WI38 (cell line): ENCODE measurements around the gene CD38.

Source experiments
- H3K4me3 ChIP-seq: 2 replicates; pipeline ENCODE4 v1.5.1; 2011; ENCODE audit warnings: low read depth, mild to moderate bottlenecking, control low read depth, low read length
- TF ChIP-seq, protein P1 (sequence below): IDR thresholded peaks from 2 replicates; pipeline ENCODE4 v1.5.1; 2012; ENCODE audit warnings: low read depth, mild to moderate bottlenecking, control low read depth, low read length

CD38 gene

DNA sequence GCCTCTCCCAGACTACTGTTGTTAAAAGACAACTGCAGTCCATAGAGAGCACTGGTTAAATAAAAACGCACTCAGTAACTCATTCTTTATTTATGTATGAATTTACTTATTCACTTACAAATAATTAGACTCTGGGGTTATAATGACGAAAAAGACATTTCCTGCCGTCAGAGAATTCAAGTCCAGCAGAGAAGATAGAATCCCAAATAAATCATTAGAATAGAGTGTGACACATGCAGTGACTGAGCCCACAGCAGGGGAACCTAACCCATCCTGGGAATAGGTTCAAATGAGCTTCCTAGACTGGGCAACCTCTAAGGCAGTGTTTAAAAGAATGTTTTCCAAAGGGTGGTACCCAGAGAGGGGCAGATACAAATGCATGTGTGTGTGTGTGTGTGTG lies 106.5 kb downstream of the CD38 start:
- TF ChIP-seq, protein P1, sequence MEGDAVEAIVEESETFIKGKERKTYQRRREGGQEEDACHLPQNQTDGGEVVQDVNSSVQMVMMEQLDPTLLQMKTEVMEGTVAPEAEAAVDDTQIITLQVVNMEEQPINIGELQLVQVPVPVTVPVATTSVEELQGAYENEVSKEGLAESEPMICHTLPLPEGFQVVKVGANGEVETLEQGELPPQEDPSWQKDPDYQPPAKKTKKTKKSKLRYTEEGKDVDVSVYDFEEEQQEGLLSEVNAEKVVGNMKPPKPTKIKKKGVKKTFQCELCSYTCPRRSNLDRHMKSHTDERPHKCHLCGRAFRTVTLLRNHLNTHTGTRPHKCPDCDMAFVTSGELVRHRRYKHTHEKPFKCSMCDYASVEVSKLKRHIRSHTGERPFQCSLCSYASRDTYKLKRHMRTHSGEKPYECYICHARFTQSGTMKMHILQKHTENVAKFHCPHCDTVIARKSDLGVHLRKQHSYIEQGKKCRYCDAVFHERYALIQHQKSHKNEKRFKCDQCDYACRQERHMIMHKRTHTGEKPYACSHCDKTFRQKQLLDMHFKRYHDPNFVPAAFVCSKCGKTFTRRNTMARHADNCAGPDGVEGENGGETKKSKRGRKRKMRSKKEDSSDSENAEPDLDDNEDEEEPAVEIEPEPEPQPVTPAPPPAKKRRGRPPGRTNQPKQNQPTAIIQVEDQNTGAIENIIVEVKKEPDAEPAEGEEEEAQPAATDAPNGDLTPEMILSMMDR = no peak
- no peak overlapping the region for H3K4me3 ChIP-seq

DNA sequence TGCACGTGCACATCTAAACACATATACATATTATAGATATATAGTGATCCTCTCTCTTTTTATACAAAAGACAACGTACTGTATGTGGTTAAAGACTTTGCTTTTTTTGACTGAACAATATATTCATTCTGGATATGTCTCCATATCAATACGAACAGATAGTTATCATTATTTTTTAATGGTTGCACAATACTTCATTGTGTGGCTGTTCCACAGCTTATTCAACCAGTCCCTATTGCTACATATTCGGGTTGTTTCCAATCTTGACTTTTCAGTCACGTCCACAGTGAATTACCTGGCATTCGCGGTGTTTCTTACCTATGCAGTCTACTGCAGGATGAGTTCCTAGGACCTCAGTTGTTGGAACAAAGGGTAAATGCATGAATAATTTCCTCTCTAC lies 107.3 kb downstream of the CD38 start:
- no peak overlapping the region for H3K4me3 ChIP-seq
- TF ChIP-seq, protein P1 = no peak

DNA sequence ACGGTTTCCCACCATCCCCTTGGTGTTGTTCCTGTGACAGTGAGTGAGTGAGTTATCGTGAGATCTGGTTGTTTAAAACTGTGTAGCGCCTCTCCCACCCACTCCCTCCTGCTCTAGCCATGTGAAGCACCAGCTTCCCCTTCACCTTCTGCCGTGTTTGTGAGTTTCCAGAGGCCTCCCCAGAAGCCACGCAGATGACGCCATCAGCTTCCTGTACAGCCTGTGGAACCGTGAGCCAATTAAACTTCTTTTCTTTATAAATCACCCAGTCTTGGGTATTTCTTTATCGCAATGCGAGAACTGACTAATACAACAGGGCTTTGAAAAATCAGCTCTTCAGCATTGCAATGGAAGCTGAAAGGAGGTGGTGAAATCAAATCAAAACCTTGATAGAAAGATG lies 110.4 kb downstream of the CD38 start:
- no peak overlapping the region for H3K4me3 ChIP-seq
- TF ChIP-seq, protein P1 = no peak

DNA sequence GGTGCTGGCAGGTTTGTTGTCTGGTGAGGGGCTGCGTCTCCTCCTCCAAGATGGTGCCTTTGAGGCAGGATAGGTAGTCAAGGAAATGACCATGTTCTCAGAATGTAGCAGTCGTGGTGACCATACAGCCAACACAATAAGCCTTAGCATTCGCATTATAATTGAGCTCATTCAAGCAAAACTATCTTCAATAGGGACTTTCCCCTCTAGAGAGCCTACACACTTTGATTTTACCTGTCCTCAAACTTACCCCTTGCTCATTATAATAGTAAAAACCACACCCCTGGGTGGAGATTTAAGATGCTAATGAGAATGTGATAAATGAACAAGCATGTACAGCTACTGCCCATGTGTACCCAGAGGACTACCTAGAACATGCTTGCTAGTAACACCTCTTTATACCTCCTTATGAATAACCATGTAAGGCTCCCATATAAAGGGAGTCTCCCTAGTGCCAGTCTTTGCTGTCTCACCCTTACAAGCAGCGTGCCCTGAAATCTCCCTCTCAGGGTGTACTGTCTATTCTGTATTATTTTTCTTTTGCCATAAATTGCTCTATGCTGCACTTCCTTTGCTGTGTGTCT lies 112.2 kb downstream of the CD38 start:
- TF ChIP-seq, protein P1 = no peak

DNA sequence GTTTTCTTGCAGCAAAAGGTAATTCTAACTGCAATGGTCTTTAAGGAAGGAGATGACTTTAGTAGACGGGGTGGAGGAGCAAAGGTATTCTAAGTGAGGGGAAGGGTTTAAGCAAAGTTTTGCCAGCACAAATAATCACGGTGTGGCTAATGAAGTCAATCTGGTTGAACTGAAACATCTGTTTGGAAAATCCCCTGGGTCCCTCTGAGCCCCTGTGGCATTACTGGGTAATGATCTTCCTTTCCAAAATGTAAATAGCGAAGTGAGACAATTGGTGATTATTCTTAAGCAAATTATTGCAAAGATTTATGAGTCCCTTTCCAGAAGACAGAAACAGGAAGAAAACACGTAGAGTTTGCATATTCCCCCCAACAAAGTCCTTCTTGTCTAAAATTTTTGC lies 113.2 kb downstream of the CD38 start:
- H3K4me3 ChIP-seq = no peak overlapping the region
- TF ChIP-seq, protein P1 = no peak

More for the DNA sequence above, 112.2 kb downstream of the CD38 start:
- H3K4me3 ChIP-seq = no peak overlapping the region

DNA sequence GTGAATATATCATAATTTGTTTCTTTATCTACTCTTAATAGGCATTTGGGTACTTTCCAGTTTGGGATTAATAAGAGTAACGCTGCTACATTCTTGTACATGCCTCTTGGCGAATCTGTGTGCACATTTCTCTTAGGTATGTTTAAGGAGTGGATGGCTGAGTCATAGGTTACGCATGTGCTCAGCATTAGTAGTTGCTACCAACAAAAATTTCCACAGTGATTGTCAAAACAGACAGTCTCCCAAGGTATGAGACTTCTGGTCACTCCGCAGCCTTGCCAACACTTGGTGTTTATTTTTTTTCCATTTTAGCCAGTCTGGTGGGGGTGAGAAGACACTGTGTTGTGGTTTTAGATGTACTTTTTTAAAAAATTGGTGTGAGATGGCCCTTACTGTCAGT lies 115.8 kb downstream of the CD38 start:
- TF ChIP-seq, protein P1 = no peak

DNA sequence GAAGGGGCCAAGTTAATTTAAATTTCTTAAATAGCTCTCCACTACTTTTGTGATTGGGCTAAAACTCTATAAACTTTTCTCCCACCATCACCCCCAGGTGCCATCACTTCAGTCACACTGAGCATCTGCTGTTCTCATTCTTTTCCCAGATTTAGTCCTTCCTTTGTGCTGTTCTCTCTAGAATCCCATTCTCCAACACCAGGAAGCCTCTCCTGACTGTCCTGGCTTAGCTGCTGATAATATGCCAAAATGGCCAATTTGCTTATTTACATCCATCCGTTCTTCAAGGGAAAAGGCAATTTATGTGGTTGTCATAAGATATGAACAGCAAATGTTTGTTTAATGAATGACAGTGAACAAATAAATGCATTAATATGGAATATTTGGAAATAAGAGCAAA lies 116.3 kb downstream of the CD38 start:
- TF ChIP-seq, protein P1 = no peak
- H3K4me3 ChIP-seq = no peak overlapping the region

More for the DNA sequence above, 115.8 kb downstream of the CD38 start:
- H3K4me3 ChIP-seq = no peak overlapping the region
